GM21447 (cell line): Measurements from ENCODE around the gene ZNF184.

Experiments
- ATAC-seq: cut with Tn5 transposase; IDR thresholded peaks from one replicate; pipeline ENCODE4 v1.9.1; 2021; ENCODE audit not compliant: unreplicated experiment

The ZNF184 gene

DNA sequence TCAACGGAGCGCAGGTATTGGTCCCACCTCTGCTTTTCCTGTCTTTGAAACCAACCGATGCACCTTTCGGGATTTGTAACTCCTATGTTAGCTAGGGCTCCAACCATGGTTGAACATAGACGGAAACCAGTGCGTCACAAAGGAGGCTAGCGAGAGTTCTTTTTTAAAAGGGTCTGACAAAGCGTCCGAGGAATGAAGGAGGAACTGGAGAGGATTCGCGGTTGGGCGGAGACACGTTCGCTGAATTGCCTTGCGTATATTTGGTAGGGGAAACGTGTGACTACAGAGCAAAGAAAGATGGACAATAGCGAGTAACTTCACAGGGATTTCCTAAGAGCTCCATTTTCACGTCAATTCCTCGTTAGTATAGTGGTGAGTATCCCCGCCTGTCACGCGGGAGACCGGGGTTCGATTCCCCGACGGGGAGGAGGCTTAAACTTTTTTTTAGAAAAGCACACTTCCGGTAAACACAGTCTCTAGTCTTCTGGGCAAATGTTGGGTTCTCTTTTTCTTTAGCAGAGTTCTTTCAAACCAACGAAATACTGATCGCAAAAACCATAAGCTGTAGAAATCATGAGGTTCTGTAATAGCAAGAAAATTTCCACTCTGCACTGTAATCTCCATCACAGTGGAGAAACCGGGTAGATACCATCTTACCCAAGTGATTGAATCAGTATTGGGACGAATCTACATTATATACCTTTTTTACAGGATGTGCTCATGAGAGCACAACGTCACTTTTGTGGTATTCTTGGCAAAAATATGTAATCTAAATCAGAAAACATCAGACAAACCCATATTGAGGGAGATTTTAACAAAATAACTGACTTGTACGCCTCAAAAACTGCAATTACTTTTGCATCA lies 6.6 kb upstream of the ZNF184 start:
- ATAC-seq, result peak; percentile 63

DNA sequence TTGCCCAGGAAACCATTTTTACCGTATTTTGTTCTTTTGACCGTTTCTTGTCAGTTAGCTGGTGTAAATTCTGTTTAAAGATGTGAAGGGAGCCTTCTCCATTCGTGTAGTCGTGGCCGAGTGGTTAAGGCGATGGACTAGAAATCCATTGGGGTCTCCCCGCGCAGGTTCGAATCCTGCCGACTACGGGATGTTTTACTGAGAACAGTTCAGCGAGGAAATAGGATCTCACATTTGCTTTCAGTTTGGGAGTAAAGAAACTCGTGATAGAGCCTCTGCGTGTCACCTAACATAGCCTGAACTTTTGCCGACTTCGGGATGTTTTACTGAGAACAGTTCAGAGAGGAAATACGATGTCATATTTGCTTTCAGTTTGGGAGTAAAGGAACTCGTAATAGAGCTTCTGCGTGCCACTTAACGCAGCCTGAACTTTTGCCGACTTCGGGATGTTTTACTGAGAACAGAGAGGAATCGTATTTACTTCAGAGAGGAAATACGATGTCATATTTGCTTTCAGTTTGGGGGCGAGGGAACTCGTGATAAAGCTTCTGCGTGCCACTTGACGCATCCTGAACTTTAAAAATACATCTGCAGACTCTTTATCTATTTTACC lies 5.9 kb upstream of the ZNF184 start:
- peak; percentile 61 for ATAC-seq

DNA sequence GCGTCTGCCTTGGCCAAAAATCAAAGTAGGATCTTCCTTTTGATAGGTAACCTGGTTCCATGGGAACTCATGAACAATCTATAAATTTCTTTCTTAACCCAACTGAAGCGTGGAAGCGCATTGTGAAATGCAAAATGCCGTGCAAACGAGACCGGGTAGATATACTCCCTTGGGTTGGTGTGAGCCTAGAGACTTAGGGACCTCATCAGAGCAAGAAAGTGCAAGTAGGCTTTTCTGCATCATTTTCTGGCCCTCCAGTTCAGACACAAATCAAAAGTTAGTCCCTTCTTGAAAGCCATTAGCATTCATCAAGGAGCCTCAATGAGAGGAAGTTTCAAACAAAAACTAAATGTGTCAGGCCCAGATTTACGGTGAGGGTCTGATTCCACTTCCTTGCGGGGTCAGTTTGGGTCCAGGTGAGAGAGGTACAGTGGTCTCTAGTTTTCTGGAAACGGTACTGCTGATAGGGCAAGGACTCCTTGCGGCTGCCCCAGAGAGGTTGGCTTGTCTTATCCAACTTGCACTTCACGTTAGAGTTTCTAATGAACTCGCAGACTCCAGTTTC lies 5.3 kb upstream of the ZNF184 start:
- ATAC-seq, result peak; percentile 12

DNA sequence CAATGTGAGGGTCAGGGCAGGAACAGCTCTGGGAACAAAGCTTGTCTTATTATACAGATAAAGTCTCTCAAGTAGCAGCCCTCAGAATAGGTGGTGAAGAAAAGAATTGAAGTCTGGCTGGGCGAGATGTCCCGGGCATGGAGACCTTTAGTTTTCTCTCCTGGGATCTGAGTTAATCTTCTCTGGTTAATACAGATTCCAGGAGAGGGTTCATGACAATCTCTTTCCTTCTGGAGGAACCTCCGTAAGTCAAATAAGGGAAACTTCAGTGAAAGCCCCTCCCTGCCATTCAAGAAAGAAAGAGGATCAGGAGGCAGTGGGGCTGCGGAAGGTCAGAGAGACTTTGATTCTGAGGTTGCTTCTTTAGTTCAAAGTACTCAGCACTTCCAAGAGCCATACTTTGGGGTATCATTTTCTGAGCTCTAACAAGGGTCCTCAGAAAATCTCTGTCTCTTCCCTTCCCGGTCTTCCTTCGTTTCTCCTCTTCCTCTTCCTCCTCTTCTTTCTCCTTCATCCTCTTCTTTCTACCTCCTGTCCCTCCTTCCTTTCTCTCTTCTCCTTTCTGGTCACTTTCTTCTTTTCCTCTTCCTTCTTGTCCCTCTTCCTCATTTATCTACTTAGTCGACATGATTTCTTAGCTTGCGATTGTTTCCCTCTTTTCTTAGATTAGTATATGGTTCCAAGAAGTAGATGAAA lies 4.6 kb upstream of the ZNF184 start:
- no peak for ATAC-seq

DNA sequence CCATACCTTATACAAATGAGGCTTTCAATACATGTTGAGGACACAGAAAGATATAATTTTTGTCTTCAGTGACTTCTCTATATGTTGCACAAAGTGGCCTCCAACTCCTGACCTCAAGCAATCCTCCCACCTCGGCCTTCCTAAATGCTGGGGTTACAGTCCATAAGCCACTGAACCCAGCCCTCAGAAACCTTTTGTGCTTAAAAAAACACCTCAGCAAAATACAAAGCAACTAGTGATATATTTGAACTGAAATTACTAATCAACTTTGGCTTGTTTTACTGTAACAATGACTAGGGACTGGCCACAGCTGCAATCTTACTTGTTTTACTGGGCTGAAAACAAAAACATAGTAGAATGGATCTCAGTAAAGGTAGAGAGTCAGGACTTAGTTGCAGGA lies 3.2 kb upstream of the ZNF184 start:
- ATAC-seq, result no peak

DNA sequence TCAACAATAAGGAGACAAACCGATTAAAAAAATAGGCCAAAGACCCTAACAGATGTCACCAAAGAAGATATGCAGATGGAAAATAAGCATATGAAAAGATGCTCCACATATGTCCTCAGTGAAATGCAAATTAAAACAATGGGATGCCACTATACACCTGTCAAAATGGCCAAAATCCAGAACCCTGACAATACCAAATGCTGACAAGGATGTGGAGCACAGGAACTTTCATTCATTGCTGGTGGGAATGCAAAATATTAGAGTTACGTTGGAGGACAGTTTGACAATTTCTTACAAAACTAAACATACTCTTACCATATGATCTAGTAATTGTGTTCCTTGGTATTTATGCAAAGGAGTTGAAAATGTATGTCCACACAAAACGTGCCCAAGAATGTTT lies 1.8 kb upstream of the ZNF184 start:
- no peak for ATAC-seq

DNA sequence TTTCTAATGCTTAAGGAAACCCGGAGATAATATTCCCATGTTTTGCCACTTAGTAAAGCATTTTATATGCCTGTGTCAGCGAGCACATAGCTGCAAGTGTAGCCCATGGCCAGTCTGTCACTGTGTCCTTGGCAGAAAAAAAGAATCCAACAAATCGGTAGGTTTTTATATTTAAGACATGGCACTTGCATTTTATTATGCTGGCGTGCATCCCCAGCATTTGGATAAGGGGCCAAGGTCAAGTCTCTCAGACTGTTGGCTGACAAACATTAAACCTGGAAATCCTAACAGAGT lies 1.2 kb upstream of the ZNF184 start:
- no peak for ATAC-seq

DNA sequence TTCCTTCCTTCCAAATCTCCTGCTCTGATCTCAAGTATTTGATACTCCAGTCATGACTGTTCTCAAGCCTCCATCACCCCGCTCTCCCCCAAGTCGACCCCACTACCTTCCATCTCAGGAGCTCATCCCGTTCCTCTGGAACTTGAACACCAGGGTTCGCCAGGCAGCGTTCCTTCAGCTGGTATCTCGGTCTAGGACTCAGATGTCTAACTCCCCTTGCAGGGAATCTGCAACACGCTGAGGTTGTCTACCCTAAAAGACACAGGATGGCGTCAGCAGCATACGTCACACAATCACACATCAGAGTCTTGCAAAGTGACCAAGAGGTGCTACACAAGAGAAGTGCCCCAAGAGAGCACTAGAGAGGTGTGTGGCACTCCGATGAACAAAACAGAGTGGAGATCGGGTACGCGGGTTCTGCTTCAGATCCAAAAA lies 706 bp downstream of the ZNF184 start:
- ATAC-seq, result peak; percentile 47

DNA sequence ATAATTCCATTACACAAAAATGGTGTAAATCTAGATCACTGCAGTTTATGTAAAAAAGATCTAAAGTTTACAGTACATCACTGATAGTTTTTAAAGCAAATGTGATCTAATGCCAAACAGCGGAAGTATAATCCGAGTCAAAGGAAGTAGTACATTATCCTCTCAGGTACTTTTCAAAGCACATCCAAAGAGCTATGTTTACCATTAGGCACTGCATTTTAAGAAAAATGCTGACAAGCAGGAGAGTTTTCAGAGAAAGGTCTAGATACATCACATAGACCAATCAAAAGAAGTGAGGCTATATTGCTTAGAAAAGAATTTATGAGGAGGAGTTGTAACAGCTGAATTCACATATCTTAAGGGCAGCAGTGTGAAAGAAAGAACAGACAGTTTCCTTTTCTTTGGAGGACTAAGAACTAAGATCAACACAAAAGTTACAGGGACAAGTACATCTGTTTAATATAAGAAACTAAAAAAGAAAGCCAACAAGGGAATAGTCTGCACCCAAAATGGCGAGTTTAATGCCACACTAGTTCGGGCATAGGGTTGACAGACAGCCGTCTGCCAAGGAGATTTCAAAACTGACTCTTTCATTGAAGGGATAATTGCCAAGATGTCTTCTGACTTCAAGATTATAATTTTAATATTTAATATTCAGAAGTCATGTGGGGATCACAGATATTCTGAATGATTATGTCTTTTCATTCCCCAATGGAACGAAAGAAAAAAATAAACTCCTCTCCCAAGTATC lies 1.4 kb downstream of the ZNF184 start:
- ATAC-seq, result no peak

DNA sequence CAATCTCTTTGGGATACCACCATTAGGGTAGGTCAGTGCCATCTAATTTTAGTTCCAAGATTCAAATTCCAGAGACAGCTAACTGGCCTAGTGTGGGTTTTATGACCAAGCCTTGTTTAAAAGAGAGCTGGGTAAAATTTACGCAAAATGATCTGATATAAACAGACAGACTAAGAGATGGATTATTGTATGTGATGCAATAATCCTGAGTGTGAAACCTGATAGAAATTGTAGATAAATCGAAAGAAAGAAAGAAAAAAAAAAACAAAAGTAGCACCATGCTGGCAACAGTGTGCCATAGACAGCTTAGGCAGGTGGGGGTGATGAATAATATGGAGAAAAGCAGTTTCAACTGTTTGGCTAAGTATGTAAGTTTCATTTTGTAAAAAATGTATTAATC lies 2.9 kb downstream of the ZNF184 start:
- ATAC-seq, result no peak

DNA sequence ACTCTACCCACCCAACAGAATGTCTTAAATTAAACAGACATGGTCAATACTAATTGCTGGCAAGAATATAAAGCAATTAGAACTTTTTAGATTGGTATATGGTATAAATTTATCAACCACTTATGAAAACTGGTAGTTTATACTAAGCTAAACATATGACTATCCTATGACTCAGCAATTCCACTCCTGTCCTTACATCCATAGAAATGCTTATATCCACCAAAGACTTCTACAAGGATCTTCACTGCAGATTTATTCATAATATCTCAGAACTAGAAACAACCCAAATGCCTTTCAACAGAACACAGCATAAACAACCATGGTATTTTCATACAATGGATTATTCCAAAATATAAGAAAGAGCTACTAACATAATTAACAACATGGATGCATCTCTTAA lies 4.6 kb downstream of the ZNF184 start:
- ATAC-seq, result no peak

DNA sequence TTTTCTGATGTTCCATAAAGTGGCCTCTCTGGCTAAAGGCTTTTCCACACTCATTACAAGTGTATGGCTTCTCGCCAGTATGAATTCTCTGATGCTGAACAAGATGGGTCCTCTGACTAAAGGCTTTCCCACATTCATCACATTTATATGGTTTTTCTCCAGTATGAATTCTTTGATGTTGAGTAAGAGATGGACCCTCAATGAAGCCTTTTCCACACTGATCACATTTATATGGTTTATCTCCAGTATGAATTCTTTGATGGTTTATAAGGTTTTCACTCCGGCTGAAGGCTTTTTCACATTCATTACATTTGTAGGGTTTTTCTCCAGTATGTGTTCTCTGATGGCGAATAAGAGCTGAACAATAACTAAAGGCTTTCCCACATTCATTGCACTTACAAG lies 20.4 kb downstream of the ZNF184 start:
- no peak for ATAC-seq

DNA sequence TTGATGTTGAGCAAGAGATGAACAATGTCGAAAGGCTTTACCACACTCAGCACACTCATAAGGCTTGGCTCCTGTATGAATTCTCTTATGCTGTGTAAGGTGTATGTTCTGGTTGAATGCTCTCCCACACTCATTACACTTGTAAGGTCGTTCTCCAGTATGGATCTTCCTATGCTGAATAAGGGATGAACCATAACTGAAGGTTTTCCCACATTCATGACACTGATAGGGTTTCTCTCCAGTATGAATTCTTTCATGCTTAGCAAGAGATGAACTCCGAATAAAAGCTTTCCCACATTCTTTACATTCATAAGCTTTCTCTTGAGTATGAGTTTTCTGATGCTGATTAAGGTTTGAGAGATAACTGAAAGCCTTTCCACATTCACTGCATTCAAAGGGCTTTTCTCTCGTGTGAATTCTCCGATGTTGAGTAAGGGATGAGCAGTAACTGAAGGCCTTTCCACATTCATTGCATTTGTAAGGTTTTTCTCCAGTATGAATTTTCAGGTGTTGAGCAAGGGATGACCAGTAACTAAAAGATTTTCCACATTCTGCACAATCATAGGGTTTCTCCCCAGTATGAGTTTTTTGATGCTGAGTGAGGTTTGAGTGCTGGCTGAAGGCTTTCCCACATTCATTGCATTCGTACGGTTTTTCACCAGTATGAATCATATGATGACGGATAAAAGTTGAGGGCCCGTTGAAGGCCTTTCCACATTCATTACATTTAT lies 21.1 kb downstream of the ZNF184 start:
- ATAC-seq, result no peak

DNA sequence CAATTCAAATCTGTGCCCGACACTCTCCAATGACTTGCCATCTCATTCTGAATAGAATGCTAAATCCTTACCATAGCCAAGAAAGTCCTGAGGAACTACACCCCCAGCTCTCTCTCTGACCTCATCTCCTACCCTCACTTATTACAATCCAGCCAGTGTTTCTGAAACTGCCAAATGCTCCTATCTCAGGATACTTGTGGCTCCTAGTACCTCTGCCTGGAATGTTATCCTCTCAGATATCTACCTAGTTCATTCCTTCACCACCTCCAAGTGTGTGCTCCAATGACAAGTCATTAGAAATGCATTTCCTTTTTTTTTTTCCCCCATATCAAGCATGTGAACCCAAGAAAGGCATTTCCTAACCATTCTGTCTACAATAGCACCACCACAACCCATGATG lies 24.4 kb downstream of the ZNF184 start:
- no peak for ATAC-seq

DNA sequence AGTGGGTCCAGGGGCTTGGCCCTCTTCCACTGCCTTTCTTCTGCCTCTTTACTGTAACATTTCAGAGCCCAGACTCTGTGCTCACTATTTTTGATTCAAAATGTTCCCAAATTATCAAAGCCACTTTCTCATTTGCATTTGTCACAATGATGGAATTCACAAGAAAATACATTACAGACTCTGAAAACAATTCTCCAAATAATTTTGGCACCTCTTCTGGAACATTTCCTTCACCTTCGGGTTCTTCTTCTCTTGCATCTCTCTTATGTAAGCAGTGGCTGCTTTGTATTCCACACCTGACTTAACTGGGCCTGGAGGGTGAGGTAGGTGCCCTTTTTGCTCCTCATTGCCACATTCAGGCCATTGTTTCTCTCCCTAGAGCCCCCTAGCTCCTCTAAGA lies 30.0 kb downstream of the ZNF184 start:
- no peak for ATAC-seq

DNA sequence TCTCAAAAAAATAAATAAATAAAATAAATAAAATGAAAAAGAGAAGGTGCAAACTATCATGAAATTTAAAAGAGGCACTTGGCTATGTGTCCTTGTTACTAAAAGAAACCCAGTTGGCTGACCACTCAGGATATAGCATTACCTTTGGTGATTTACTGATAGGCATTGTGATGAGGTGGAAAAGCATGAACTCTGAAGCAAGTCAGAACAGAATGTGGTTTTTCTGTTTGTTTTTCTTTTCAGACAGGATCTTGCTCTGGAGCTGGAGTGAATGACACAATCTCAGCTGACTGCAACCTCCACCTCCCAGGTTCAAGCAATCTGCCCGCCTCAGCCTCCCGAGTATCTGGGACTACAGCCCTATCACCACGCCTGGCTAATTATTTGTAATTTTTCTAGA lies 31.9 kb downstream of the ZNF184 start:
- no peak for ATAC-seq

DNA sequence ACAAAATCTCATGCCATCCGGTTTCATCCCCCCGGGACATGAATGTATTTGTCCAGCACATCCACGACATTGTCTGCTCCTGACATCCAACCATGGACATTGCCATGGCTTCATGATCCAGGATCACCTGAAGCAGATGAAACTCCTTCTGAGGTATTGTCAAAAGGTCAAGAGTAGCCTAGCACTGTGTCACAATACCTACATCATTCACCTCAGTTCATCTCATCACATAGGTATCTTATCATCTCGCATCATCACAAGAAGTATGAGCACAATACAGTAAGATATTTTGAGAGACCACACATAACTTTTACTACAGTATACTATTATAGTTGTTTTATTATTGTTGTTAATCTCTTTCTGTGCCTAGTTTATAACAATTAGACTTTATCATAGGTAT lies 33.5 kb downstream of the ZNF184 start:
- ATAC-seq, result no peak

DNA sequence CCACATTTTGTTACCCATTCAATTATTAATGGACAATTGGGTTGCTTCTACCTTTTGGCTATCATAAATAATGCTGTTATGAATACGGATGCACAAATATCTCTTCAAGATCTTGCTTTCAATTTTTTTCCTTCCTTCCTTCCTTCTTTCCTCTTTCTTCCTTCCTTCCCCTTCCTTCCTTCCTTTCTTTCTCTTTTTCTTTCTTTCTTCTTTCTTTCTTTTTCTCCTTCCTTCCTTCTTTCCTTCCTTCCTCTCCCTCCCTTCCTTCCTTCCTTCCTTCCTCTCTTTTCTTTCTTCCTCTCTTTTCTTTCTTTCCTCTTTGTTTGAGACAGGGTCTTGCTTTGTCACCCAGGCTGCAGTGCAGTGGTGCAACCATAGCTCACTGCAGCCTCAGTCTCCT lies 39.2 kb downstream of the ZNF184 start:
- no peak for ATAC-seq

DNA sequence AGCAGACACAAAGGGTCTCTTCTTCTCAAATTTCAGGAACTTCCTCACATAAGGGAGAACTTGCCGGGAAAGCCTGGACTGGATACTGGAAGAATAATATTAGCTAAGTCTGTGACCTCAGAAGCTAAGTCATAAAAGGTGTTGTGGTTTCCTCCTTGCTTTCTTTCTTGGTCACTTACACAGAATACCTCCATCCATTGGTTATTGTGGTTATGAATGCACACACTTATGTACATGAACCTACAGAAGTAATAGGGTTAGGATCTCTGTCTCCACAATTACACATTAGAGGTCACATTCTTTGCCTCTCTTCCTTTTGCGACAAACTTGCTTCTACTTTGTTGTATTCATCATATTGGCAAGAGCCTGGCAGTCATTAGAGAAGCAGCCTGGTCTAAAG lies 43.9 kb downstream of the ZNF184 start:
- no peak for ATAC-seq

DNA sequence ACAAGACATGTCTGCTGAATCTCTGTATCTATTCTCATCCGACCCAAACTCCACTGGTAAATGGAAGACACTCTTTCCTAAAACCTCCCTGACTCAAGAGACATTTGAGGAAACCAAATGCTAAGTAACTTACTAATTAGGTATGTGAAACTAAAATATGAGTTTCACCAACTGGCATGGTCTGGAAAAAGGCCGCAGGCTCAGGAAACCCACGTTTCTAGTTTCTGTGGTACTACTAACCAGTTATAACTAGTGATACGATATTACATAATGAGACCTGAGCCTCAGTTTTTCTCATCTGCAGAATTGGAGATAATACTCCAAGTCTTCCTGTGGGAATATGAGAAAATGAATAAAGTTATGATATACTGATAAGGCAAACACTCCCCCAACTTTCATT lies 44.4 kb downstream of the ZNF184 start:
- no peak for ATAC-seq
